Liver (tissue), 9 donors: ENCODE results near the gene SCAI. TPM values are rescaled to one million over a fixed set of nuclear protein-coding genes. Genes with fewer than 3 reads are reported as not detected.

Experiments
- DNase-seq: peaks from one replicate; pipeline ENCODE4 v3.0.0-alpha.2; 2017; ENCODE audit warnings: low spot score
- H3K27ac ChIP-seq, 2 donors: one replicate each; pipeline ENCODE4 v1.7.0; 2013; ENCODE audit warnings: inconsistent platforms in 2 of 2, low read length in 2 of 2, control low read depth in 1 of 2, low read depth in 1 of 2, mild to moderate bottlenecking in 1 of 2
- H3K27me3 ChIP-seq, 4 donors: one replicate each; pipeline versions ENCODE4 v1.6.1 to v1.7.0; 2013; ENCODE audit warnings: low read length in 3 of 4, inconsistent platforms in 1 of 4, mild to moderate bottlenecking in 1 of 4, moderate library complexity in 1 of 4; ENCODE audit not compliant: control insufficient read depth in 4 of 4, insufficient read depth in 4 of 4
- H3K36me3 ChIP-seq, 4 donors: one replicate each; pipeline versions ENCODE4 v1.6.1 to v1.7.0; 2013; ENCODE audit warnings: low read length in 3 of 4, mild to moderate bottlenecking in 3 of 4, low read depth in 1 of 4, moderate library complexity in 1 of 4; ENCODE audit not compliant: control insufficient read depth in 4 of 4, insufficient read depth in 3 of 4
- H3K4me1 ChIP-seq, 4 donors: one replicate each; pipeline versions ENCODE4 v1.6.1 to v1.7.0; 2013; ENCODE audit warnings: low read length in 3 of 4, mild to moderate bottlenecking in 3 of 4, moderate library complexity in 1 of 4; ENCODE audit not compliant: control insufficient read depth in 4 of 4, insufficient read depth in 4 of 4
- H3K4me3 ChIP-seq, 3 donors: one replicate each; pipeline versions ENCODE4 v1.6.1 to v1.7.0; 2013; ENCODE audit warnings: low read length in 3 of 3, control low read depth in 1 of 3, low read depth in 1 of 3, mild to moderate bottlenecking in 1 of 3
- H3K9ac ChIP-seq, 2 donors: one replicate each; pipeline ENCODE4 v1.7.0; 2013; ENCODE audit warnings: low read length in 2 of 2, mild to moderate bottlenecking in 2 of 2, moderate library complexity in 2 of 2, control low read depth in 1 of 2, low read depth in 1 of 2
- H3K9me3 ChIP-seq, 4 donors: one replicate each; pipeline versions ENCODE4 v1.6.1 to v1.7.0; 2013; ENCODE audit warnings: low read length in 3 of 4; ENCODE audit not compliant: control insufficient read depth in 4 of 4
- CTCF ChIP-seq: fragments of 150-350 bp; IDR thresholded peaks from 2 replicates; pipeline ENCODE4 v1.5.1; 2017; ENCODE audit warnings: improper control_type of control experiment, low read depth, low read length; ENCODE audit not compliant: missing input control
- EGR1 ChIP-seq, 2 donors: IDR thresholded peaks; 2 replicates each; pipeline ENCODE4 v1.6.1; 2016 to 2018; ENCODE audit warnings: antibody characterized with exemption in 2 of 2, low read depth in 2 of 2
- FOXA1 ChIP-seq: IDR thresholded peaks from 2 replicates; pipeline ENCODE4 v1.6.1; 2016; ENCODE audit warnings: antibody characterized with exemption
- FOXA2 ChIP-seq: IDR thresholded peaks from 2 replicates; pipeline ENCODE4 v1.6.1; 2016; ENCODE audit warnings: antibody characterized with exemption
- GABPA ChIP-seq, 2 donors: IDR thresholded peaks in 1 of 2; conservative IDR thresholded peaks in 1 of 2; 2 replicates each; pipeline ENCODE4 v1.6.1; 2016; ENCODE audit warnings: antibody characterized with exemption in 2 of 2, mild to moderate bottlenecking in 1 of 2, moderate library complexity in 1 of 2
- HNF4A ChIP-seq, 2 donors: conservative IDR thresholded peaks; 2 replicates each; pipeline ENCODE4 v1.6.1; 2016; ENCODE audit warnings: antibody characterized with exemption in 2 of 2, mild to moderate bottlenecking in 2 of 2
- NR2F2 ChIP-seq: IDR thresholded peaks from 2 replicates; pipeline ENCODE4 v1.6.1; 2016; ENCODE audit warnings: antibody characterized with exemption
- RAD21 ChIP-seq, 2 donors: IDR thresholded peaks; 2 replicates each; pipeline ENCODE4 v1.6.1; 2016; ENCODE audit warnings: antibody characterized with exemption in 2 of 2, mild to moderate bottlenecking in 2 of 2
- SP1 ChIP-seq: IDR thresholded peaks from 2 replicates; pipeline ENCODE4 v1.6.1; 2018; ENCODE audit warnings: antibody characterized with exemption, mild to moderate bottlenecking
- TAF1 ChIP-seq: conservative IDR thresholded peaks from 2 replicates; pipeline ENCODE4 v1.6.1; 2016; ENCODE audit warnings: antibody characterized with exemption, mild to moderate bottlenecking
- ZBTB33 ChIP-seq: IDR thresholded peaks from 2 replicates; pipeline ENCODE4 v1.6.1; 2016; ENCODE audit warnings: antibody characterized with exemption
- WGBS: extraction: QIAGEN DNeasy Blood & Tissue Kit; methylation state at CpG from one replicate; pipeline ENCODE4 v1.1.7; 2013; 5-methylcytosine and 5-hydroxymethylcytosine counted together
- polyA plus RNA-seq, 2 donors: library from polyadenylated mRNA; stranded (reverse) in 1 of 2; unstranded in 1 of 2; fragments of 200-250 nt in 1 of 2; fragments of >200 nt in 1 of 2; fragmentation: Nextera tagmentation in 1 of 2; extraction: Ambion mirVana in 1 of 2; gene quantifications; one replicate each; pipeline versions ENCODE4 v1.2.1 to v1.2.3, GENCODE V29; 2013 to 2015
- total RNA-seq, 2 donors: library from RNA; depleted of rRNA; stranded (reverse); fragments of >200 nt; gene quantifications; one replicate each; pipeline ENCODE4 v1.2.3, GENCODE V29; 2014
- TF ChIP-seq, protein P1 (sequence below): IDR thresholded peaks from 2 replicates; pipeline ENCODE4 v1.6.1; 2016; ENCODE audit warnings: antibody characterized with exemption
- TF ChIP-seq, protein P2 (sequence below): IDR thresholded peaks from 2 replicates; pipeline ENCODE4 v1.6.1; 2016; ENCODE audit warnings: antibody characterized with exemption, mild to moderate bottlenecking
- TF ChIP-seq, protein P3 (sequence below): IDR thresholded peaks from 2 replicates; pipeline ENCODE4 v1.6.1; 2016; ENCODE audit warnings: antibody characterized with exemption
- donor health status: healthy.
- donor health status: healthy.
- donor health status: healthy.
- donor health status: healthy.
- donor health status: healthy.

The SCAI gene
- total and polyA plus RNA-seq, 4 donors: 0.24 to 5.3 (median 1.6) TPM

DNA sequence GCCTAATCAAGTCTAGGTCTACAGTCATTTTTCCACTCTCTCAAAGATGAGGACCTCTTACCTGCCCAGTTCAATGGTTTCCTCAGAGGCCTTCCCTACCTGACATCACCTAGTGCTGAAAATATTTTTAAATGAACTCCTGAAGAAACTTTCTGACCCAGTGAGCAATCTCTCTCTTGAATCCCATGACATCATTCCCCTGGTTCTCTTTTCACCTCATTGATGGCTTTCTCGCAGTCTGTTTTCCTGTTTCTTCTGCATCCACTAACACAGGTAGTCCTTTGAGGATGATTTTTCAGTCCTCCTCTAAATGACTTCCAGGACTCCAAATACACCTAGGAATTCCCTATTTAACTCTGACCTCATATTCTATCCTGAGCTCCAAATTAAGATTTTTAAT is 40.3 kb downstream of the SCAI start:
- Histone ChIP-seq H3K9ac (no peak overlapping the region), H3K27me3 (no peaks in the 10 kb centered on the region), H3K4me1 (no peaks in the 10 kb centered on the region), H3K4me3 (no peak overlapping the region), H3K36me3 (no peaks in the 10 kb centered on the region), H3K9me3 (no peaks in the 10 kb centered on the region), H3K27ac (no peak overlapping the region)
- no peak for DNase-seq
- TF ChIP-seq FOXA1: no peak
- no peak for TF ChIP-seq CTCF
- TF ChIP-seq, protein P1, sequence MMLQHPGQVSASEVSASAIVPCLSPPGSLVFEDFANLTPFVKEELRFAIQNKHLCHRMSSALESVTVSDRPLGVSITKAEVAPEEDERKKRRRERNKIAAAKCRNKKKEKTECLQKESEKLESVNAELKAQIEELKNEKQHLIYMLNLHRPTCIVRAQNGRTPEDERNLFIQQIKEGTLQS: no peak
- no peak for TF ChIP-seq TAF1
- no peak for TF ChIP-seq HNF4A (conservative IDR thresholded peaks at IDR 0.05)
- TF ChIP-seq FOXA2: no peak
- TF ChIP-seq EGR1 (IDR thresholded peaks at IDR 0.05; ENCODE audit: low read depth in 2 of 2): no peak
- 100% methylated on average over 1 of the region's 1 CpG for WGBS

DNA sequence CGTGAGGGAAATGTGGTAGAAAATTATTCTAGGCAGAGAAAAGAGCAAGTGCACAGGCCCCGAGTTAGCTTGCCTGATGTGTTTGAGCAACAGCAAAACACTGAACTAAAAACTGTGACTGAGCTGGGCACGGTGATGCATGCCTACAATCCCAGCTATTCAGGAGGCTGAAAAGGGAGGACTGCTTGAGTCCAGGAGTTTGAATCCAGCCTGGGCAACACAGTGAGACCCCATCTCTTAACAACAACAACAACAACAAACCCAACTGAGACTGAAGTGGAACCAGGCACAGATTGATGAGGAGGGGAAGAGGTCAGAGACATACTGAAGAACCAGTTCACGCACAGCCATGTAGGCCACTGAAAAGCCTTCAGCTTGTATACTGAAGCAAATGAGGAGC is 42.5 kb downstream of the SCAI start:
- H3K4me1 ChIP-seq: no peaks in the 10 kb centered on the region
- H3K27me3 ChIP-seq: no peaks in the 10 kb centered on the region
- no peak overlapping the region for H3K27ac ChIP-seq
- DNase-seq: no peak
- TF ChIP-seq EGR1 (IDR thresholded peaks at IDR 0.05; ENCODE audit: low read depth in 2 of 2): no peak
- TF ChIP-seq FOXA2: no peak
- no peak for TF ChIP-seq HNF4A (conservative IDR thresholded peaks at IDR 0.05)
- no peak for TF ChIP-seq SP1
- TF ChIP-seq ZBTB33: no peak
- TF ChIP-seq, protein P1: no peak
- TF ChIP-seq FOXA1: no peak
- no peak for TF ChIP-seq TAF1
- TF ChIP-seq NR2F2: no peak
- TF ChIP-seq, protein P2, sequence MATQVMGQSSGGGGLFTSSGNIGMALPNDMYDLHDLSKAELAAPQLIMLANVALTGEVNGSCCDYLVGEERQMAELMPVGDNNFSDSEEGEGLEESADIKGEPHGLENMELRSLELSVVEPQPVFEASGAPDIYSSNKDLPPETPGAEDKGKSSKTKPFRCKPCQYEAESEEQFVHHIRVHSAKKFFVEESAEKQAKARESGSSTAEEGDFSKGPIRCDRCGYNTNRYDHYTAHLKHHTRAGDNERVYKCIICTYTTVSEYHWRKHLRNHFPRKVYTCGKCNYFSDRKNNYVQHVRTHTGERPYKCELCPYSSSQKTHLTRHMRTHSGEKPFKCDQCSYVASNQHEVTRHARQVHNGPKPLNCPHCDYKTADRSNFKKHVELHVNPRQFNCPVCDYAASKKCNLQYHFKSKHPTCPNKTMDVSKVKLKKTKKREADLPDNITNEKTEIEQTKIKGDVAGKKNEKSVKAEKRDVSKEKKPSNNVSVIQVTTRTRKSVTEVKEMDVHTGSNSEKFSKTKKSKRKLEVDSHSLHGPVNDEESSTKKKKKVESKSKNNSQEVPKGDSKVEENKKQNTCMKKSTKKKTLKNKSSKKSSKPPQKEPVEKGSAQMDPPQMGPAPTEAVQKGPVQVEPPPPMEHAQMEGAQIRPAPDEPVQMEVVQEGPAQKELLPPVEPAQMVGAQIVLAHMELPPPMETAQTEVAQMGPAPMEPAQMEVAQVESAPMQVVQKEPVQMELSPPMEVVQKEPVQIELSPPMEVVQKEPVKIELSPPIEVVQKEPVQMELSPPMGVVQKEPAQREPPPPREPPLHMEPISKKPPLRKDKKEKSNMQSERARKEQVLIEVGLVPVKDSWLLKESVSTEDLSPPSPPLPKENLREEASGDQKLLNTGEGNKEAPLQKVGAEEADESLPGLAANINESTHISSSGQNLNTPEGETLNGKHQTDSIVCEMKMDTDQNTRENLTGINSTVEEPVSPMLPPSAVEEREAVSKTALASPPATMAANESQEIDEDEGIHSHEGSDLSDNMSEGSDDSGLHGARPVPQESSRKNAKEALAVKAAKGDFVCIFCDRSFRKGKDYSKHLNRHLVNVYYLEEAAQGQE: no peak
- TF ChIP-seq CTCF: no peak
- TF ChIP-seq, protein P3, sequence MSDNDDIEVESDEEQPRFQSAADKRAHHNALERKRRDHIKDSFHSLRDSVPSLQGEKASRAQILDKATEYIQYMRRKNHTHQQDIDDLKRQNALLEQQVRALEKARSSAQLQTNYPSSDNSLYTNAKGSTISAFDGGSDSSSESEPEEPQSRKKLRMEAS: no peak
- no peak for TF ChIP-seq RAD21 (IDR thresholded peaks at IDR 0.05)
- TF ChIP-seq GABPA (IDR thresholded peaks at IDR 0.05 in 1 of 2, conservative IDR thresholded peaks at IDR 0.05 in 1 of 2): no peak
- H3K36me3 ChIP-seq: no peaks in the 10 kb centered on the region
- H3K9me3 ChIP-seq: no peaks in the 10 kb centered on the region
- H3K4me3 ChIP-seq: no peak overlapping the region
- WGBS: 94% methylated on average over 4 of the region's 4 CpGs
- no peak overlapping the region for H3K9ac ChIP-seq
